Fibroblast of skin of left quadriceps (primary cell): ENCODE measurements around the gene NFE2.
"Not testable (repeated sequence)": the region's sequence is repeated elsewhere in the genome, so short reads cannot be mapped to it uniquely, and the experiment has no call there.

Experiments used
- DNase-seq, 2 experiments: peaks; one replicate each; pipeline ENCODE4 v3.0.0-alpha.2; 2013; ENCODE audit warnings: low read depth in 2 of 2

NFE2 gene

DNA sequence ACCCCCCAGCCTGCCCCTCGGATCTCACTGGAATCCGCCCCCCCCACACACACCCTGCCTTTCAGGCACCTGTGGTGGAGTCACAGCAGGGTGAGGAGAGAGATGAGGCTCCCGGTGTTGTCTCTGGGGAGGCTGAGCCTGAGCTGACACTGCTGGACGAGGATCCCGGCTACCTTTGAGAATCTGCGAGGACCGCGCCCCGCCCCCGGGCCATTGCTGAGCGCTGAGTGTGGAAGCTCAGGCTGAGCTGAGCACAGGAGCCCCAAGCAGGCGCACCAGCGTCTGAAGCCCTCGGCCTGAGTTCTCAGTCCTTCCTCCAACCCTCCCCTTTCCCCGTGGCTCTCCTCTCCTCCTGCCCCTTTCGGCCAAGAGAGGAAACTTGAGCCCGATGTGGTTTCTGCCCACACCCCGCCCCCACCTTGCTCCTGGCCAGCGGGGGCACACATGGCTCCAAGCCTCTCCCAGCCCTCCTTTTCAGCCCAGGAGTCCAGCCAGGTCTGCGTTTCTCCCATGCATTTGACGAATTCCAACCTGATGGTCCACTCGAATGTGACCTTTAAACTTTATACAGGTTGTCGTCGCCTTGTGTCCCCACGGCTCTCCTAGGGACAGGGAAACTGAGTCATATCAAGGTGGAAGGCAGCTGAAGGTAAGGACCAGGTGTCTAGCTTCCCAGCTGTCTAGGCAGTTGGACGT lies at the start of gene NFE2:
NFE2 (minus strand) TSS at position 284 of the 696 bp plus-strand sequence. CDS start 5,767 bp downstream, outside the sequence.
- no peak for DNase-seq

- DNase-seq, result no peak
Measured at GRCh38 chr12:54349679-54350078, 48.9 kb upstream of the NFE2 start.

DNA sequence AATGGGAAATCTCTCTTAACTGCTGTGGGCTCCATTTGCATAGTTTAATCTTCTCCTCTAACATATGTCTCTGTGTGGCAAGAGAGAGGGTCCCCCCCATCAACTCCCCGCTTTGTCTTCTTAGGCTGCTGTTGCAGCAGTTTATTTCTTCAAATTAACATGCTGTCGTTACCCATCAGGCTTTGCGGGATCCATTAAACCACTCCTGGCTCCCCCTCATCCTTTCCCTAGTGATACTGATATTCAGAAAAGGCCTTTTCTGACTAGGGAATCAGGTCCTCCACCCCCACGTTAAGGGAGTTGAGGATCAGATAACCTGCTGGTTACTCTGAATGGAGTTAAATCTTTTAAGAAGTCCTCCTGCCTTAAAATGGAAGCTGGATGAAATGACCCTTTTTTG lies 48.2 kb upstream of the NFE2 start:
- DNase-seq, result no peak

DNA sequence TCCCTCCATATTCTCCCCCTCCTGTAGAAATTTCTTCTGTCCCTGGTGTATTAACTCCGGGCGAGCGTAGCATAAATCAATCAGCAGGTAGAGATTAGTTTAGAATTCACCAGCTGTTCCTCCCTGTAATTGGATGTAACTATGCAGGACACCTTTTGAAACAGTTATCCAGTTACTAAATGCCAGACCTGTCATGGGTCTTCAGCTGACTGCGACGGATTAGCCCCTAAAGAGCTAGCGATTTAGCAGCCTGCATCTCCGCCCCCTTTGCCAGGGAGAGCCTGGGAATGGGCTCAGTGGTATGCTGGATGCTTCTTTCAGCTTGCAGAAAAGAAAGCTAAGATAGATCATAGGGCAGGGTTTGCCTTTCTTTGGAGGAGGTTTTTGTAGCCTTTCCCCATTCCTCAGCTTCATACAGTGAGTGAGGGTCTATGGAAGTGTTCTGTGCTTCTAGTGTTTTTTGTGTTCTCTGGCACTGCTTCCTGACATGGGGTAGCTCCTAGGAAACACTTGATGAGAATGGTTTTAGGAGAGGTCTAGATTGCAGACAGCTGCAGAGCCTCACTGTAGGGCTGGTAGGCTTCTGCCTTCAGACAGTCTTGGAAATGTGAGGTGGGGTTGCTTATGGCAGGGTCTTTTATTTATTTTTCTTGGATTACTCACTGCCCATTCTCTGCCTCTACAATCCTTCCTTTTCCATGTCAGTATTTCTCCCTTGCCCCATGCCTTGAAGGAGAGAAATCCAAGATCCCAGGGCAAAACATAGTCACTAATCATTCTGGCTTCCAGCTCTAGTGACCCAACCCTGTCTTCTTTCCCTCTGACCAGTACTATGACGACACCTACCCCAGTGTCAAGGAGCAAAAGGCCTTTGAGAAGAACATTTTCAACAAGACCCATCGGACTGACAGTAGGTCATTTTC lies 40.8 kb upstream of the NFE2 start:
- no peak for DNase-seq

- no peak for DNase-seq
Measured at GRCh38 chr12:54340846-54341245, 40.0 kb upstream of the NFE2 start.

- DNase-seq, result no peak
Measured at GRCh38 chr12:54338698-54339296, 38.0 kb upstream of the NFE2 start.

GRCh38 chr12:54337854-54338650 lies 37.2 kb upstream of the NFE2 start:
- DNase-seq, result no peak

- DNase-seq, result no peak
Measured at GRCh38 chr12:54337280-54337842, 36.5 kb upstream of the NFE2 start.

- no peak for DNase-seq
Measured at GRCh38 chr12:54333420-54334034, 32.7 kb upstream of the NFE2 start.

GRCh38 chr12:54331461-54331860 lies 30.6 kb upstream of the NFE2 start:
- no peak for DNase-seq

DNA sequence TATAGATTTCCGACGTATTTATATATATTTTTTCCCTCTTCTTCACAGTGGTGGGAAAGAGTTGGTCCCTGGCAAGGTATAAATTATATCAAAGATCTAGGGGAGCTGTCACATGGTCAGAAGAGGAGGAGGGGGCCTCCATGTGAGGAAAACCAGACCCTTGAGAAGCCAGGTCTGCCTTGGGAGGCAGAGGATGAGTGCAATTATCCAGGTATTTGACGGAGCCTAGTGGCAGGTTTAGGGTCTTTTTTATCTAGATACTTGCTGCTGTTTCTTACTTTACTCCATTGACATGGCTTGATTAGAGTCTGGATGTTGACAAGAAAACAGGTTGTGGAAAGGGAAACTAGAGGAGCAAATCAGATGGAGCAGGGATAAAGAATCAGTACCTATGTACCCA lies 29.6 kb upstream of the NFE2 start:
- no peak for DNase-seq

- DNase-seq, result no peak
Measured at GRCh38 chr12:54329759-54330158, 28.9 kb upstream of the NFE2 start.

DNA sequence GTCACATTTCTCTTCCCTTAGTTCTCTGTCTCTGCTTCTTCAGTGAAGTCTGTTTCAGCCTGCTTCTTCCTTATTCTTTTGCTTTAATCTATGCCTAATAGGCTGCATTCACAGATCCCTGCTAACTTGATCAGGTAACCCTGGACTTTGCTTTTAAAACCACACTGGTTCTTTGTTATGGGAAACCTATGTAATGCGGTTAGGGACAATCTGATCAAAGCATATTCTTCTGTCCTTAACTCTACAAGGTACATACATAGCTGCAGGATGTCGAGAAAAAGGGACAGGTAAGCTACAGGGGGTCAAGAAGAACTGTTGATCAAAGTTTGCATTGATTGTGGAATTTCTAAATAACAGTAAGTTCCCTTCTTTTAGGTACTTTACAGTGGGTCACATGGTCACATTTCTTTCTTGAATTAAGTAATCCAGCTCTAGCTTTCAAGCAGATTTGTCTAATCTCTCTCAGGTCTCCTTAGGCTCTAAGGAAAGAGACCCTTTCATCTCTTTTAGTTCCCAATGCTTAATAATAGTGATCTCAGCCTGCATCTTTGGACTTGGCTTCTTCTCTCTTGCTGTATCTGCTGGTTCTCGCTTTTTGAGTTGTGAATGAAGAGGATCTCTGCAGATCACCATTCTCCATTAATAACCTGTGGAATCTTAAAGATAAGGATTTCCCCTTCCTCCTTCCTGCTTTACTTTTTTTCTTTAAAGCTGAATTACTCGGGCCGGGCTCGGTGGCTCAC lies 28.0 kb upstream of the NFE2 start:
- no peak for DNase-seq

DNA sequence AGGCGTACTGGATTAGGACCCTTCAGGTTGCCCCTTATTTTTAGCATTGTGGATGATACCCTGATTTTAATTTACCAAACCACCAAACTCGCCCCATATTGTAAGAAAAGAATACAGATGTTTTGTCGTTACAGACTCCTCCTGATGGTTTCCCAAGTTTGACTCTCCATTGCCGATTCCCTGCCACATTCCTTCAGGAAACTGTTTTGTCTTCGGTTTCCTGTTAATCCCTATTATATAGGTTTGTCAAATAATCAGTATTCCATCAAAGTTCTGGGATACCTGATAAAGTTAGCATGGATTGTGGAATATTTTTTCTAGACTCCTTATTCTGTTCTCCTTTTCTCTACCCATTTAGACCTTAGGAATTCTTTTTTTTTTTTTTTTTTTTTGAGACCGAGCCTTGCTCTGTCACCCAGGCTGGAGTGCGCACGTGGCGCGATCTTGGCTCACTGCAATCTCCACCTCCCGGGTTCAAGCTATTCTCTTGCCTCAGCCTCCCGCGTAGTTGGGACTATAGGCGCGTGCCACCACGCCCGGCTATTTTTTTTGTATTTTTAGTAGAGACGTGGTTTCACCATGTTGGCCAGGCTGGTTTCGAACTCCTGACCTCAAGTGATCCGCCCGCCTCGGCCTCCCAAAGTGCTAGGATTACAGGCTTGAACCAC lies 24.8 kb upstream of the NFE2 start:
- DNase-seq, result not testable (repeated sequence)

DNA sequence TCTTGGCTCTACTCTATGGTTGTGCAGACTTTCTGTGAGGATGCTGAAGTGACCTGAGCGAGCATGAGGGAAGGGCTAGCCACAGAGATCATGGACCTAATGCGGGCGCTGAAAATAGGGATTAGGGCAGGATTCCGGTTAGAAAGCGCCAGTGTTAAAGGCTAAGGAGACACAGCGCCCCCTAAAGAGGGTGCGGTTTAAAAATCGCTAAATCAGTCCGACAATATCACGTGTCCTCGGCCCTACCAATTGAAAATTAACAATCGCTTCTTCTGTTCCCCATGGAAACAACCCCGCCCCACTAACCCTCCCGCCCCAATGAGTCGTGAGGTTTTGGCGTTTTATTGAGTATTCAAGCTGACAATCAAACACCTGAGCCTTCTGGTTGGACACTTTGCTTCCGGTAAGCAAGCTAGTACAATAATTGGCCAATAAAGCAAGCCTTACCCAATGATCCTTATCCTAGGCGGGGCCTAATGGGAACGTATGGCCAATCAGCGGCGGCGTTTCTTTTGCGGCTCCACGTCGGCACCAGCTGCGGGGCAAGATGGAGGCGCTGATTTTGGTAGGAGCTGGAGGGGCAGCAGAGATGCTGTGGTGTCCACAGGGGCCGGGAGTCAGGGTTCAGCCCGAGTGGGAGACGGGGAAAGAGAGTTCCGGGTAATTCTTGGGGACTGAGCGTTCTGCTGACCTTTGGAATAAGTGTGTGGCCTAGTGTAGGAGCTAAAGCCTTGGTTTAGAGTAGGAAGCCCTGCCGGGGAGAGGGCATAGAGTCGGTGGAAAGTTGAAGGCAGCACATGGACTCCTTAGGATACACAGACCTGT lies 24.0 kb upstream of the NFE2 start, which contains the start of gene COPZ1:
COPZ1 (plus strand) TSS at position 515 of the 825 bp plus-strand sequence; CDS start at position 548, 33 bp downstream.
- peak; percentile 100 for DNase-seq

GRCh38 chr12:54321363-54321762 lies 20.5 kb upstream of the NFE2 start:
- no peak for DNase-seq

DNA sequence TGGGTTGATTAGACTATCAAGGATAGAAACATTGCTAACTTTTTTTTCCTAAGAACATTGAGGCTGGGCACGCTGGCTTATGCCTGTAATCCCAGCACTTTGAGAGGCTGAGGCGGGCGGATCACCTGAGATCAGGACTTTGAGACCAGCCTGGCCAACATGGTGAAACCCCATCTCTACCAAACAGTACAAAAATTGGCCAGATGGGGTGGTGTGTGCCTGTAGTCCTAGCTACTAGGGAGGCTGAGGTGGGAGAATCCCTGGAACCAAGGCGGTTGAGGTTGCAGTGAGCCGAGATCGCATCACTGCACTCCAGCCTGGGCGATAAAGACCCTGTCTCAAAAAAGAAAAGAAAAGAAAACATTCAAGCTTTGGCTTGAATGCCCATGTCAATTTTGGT lies 11.5 kb upstream of the NFE2 start:
- not testable (repeated sequence) for DNase-seq

DNA sequence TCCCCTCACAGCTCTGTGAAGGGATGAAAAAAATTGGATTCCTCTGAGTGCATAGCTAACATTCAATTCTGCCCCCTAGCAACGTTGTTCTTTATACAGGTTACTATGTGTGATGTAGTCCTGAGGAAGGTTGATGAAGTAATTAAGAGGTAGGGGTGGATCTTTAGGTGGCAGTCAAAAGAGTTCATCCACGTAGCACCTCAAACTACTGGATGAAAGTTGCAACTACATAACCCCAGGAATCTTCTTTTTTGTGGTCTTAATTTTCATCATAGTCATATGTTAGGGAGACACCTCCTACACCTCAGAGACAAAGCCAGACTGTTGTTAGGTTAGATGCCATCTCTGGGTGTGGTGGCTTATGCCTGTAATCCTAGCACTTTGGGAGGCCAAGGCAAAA lies 10.2 kb upstream of the NFE2 start:
- DNase-seq, result no peak
